Upper lobe of right lung (tissue), 1 donor: Measurements from ENCODE around the gene SCLY. TPM values are rescaled to one million over a fixed set of nuclear protein-coding genes. Genes with fewer than 3 reads are reported as not detected.

Experiments used
- ATAC-seq: fragments of 200-7000 bp; cut with Tn5 transposase; one replicate; pipeline ENCODE4 v1.9.1; 2020; ENCODE audit warnings: mild to moderate bottlenecking, moderate library complexity
- DNase-seq: peaks from one replicate; pipeline ENCODE4 v3.0.0-alpha.2; 2020
- H3K27ac ChIP-seq: fragments of 200-600 bp; one replicate; pipeline ENCODE4 v1.8.0; 2022
- H3K27me3 ChIP-seq: fragments of 200-600 bp; one replicate; pipeline ENCODE4 v1.8.0; 2022; ENCODE audit warnings: mild to moderate bottlenecking
- H3K36me3 ChIP-seq: fragments of 200-600 bp; one replicate; pipeline ENCODE4 v1.8.0; 2022
- H3K4me1 ChIP-seq: fragments of 200-600 bp; one replicate; pipeline ENCODE4 v1.8.0; 2022
- H3K4me3 ChIP-seq: fragments of 200-600 bp; one replicate; pipeline ENCODE4 v1.8.0; 2022; ENCODE audit warnings: mild to moderate bottlenecking
- H3K9me3 ChIP-seq: fragments of 200-600 bp; one replicate; pipeline ENCODE4 v1.8.0; 2022
- intact Hi-C: fragments of 100-400 bp; cut with DNase I; formaldehyde crosslinking; loops from one replicate; pipeline ENCODE4 v1.11.0; 2022
- total RNA-seq: library from RNA; stranded (reverse); fragmentation: NEBNext Ultra II Directional; extraction: Animal tissue kit (Norgen Biotek cat#: 25700); gene quantifications from one replicate; pipeline ENCODE4 v1.2.1, GENCODE V29; 2021
- TF ChIP-seq, protein P1 (sequence below): fragments of 200-600 bp; IDR thresholded peaks from one replicate; pipeline ENCODE4 v1.8.0; 2022; ENCODE audit warnings: antibody characterized with exemption
- donor health status: DM: no; HTN: yes; CAD: no; lungs with severe emphysema.

The SCLY gene
- total RNA-seq, 1 donor from 2014 or later = 13.0 TPM

DNA sequence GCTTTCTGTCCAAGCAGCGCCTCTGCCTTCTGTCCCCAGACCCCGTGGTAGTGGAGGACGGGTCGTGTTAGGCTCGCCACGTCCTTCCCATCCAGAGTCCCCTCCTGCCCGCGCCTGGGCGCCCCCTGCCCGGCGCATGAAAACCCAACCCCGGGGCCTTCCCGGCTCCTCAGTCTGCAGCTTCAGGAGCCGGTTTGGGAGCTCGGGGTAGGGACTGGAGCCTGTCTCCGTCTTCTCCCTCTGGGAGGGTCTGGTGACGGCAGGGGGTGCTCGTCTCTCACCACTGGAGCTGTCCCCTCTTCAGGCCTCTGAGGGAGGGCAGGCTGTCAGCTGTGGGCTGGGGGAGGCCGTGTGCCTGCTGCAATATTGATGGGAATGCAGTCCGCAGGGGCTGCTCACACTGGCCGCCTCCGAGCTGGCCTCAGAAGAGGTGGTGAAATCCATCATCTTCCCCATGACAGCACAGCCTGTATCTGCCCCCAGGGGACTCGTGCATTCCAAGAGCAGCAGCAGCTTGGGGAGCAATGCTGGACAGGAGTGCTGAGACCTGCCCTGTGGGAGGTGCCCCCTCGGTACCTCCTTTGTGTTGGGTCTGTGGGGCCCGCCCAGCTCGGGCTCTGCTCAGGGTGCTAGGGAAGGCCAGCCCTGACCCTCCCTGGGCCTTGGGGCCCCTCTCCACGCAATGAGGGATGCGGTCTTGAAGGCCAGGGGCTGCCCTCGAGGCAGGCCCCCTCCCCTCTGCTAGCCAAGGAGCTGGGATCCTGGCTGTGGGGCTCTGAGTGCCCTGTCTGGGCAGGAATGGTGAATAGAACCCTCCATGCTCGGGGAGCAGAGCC lies 59.9 kb downstream of the SCLY start:
- no peak for DNase-seq
- intact Hi-C loops = no loop called here
- ATAC-seq = no peak

DNA sequence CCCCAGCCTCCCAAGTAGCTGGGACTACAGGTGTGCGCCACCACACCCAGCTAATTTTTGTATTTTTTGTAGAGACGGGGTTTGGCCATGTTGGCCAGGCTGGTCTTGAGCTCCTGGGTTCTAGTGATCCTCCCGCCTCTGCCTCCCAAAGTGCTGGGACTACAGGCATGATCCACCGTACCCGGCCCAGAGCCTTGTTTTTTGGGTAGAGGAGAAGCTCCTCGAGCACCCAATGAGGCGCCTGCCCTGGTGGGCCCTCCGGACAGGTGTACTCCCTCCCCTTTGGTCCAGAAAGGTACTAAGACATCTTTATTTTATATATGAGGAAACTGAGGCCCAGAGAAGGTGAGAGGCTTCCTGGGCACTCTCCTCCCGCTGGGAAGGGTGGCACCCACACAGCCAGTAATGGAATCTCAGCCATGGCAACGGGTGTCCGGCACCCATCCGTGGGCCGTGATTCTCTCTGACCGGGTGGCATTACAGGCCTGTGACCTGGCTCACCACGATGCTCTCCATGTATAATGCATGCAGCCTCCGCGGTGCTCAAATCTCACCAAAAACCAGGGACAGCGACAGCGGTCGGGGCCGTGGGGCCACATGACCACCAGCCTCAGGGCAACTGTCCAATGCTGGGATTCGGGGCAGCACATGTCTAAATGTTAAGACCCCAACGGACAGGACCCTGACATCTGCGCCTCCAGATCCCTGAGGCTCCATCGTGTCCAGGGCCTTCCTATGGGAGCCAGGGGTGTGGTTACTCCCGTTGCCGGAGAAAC lies 60.9 kb downstream of the SCLY start:
- TF ChIP-seq, protein P1, sequence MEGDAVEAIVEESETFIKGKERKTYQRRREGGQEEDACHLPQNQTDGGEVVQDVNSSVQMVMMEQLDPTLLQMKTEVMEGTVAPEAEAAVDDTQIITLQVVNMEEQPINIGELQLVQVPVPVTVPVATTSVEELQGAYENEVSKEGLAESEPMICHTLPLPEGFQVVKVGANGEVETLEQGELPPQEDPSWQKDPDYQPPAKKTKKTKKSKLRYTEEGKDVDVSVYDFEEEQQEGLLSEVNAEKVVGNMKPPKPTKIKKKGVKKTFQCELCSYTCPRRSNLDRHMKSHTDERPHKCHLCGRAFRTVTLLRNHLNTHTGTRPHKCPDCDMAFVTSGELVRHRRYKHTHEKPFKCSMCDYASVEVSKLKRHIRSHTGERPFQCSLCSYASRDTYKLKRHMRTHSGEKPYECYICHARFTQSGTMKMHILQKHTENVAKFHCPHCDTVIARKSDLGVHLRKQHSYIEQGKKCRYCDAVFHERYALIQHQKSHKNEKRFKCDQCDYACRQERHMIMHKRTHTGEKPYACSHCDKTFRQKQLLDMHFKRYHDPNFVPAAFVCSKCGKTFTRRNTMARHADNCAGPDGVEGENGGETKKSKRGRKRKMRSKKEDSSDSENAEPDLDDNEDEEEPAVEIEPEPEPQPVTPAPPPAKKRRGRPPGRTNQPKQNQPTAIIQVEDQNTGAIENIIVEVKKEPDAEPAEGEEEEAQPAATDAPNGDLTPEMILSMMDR = no peak
- Histone ChIP-seq H3K4me3 (no peak overlapping the region), H3K27me3 (peaks cover 21% of the 10 kb centered on the region), H3K36me3 (no peaks in the 10 kb centered on the region), H3K9me3 (no peaks in the 10 kb centered on the region), H3K4me1 (no peaks in the 10 kb centered on the region), H3K27ac (no peak overlapping the region)
- intact Hi-C loops = no loop called here
- ATAC-seq (no peak), DNase-seq (no peak)

More for the DNA sequence above, 59.9 kb downstream of the SCLY start:
- H3K9me3 ChIP-seq = no peaks in the 10 kb centered on the region
- H3K36me3 ChIP-seq = no peaks in the 10 kb centered on the region
- H3K27ac ChIP-seq = no peak overlapping the region
- TF ChIP-seq, protein P1 = no peak
- H3K4me1 ChIP-seq = no peaks in the 10 kb centered on the region
- no peak overlapping the region for H3K4me3 ChIP-seq
- H3K27me3 ChIP-seq = peaks cover 23% of the 10 kb centered on the region

DNA sequence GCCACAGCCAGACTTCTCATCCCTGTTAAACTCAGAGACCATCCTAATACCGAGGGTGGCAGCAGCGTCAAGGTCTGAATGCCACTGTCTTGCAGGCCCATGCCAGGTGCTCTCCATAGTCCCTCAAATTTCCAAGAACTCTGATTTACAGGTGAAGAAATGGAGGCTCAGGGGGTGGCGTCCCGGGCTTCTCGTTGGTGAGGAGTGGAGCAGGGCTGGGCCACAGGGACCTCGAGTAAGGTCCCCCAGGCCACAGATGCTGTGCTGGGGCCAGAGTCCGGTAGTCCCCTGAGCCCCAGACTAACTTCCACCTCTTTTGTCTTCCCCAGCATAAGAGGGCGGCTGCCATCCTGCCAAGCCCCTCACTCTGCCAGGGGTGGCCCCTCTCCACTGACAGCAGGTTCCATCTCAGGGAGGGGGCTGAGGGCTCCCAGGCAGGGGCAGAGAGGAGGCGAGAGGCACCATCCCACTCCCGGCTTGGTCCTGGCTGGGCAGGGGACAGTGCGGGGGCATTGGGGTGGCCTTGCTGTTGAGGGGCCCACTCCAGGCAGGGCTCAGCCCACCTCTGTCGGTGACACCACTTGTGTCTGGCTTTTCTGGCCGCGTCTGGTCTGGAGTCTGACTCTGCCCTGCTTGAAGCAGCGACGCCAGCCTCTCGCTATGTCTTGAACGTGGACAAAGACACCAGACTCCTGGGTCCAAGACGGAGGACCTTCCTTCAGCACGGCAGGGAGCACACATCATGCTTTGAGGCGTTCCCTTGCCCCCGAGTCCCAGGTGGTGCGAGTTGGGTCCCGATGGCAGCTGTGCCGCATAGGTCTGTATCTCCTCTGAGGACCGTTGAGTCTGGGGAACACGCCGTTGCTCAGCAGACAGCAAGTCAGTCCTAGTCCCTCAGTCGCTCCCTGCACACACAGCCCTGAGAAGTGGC lies 61.8 kb downstream of the SCLY start:
- Histone ChIP-seq H3K36me3 (no peaks in the 10 kb centered on the region), H3K4me3 (no peak overlapping the region), H3K4me1 (no peaks in the 10 kb centered on the region), H3K9me3 (no peaks in the 10 kb centered on the region), H3K27ac (no peak overlapping the region), H3K27me3 (peaks cover 14% of the 10 kb centered on the region)
- TF ChIP-seq, protein P1 = no peak
- intact Hi-C loops = no loop called here
- no peak for ATAC-seq
- no peak for DNase-seq

DNA sequence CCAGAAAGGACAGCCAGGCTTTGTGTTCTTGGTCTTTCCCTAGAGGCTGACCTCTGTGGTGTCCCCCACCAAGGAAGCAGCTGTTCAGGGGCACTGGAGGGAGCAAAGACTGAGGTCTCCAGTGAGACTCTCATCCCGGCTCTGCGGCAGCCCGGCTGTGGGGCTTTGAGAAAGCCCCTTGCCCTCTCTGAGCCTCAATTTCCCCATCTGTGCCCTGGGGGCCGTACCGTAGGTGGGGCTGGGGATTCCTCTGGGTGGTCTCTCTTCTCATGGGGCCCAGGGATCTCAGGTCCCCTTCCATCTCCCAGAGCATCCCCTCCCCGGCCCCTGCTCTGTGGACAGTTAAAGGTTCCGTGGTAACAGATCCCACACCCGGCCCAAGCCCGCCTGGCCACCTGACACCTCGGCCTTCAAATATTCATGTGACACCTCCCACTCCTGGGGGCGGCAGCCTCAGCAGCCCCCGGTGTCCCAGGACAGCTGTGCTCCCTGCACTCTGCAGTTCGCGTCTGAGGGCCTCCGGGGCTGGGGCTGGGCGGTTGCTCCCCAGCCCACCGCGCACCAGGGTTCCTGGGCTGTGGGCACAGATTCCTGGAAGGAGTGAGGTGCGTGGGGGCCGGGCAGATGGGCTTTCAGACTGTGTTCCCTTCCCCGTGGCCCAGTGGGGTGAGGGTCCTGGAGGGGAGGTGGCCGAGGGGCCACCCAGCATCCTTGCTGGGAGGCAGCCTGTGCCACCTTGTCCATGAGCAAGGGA lies 62.6 kb downstream of the SCLY start:
- Histone ChIP-seq H3K27ac (no peak overlapping the region), H3K27me3 (peaks cover 11% of the 10 kb centered on the region), H3K4me1 (no peaks in the 10 kb centered on the region), H3K36me3 (no peaks in the 10 kb centered on the region), H3K9me3 (no peaks in the 10 kb centered on the region), H3K4me3 (no peak overlapping the region)
- intact Hi-C loops = no loop called here
- TF ChIP-seq, protein P1 = no peak
- ATAC-seq = no peak
- DNase-seq = no peak

DNA sequence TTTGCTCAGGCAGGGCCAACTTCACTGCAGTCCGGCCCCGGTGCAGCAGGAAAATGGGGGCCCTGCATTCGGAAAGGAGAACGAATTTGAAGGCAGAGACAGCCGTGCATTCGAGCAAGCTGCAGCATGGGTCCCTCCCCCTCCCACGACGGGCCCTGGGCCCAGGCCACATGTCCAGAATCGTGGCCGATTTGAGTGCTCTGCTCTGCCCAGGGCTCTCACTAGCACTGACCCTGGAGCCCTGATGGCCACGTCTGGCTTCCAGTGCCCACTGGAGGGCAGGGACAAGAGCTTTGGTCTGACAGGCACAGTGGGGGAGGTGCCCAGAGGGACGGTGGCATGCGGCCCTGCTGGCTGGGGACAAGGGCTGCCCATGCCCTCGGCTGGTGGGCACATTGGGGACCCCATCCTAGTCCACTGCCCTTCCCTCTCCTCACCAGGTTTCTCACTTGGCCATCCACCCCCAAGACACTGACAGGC lies 63.2 kb downstream of the SCLY start:
- no peak overlapping the region for H3K27ac ChIP-seq
- TF ChIP-seq, protein P1 = no peak
- intact Hi-C loops = no loop called here
- ATAC-seq (no peak), DNase-seq (no peak)
- H3K27me3 ChIP-seq = peaks cover 11% of the 10 kb centered on the region
- no peaks in the 10 kb centered on the region for H3K9me3 ChIP-seq
- no peak overlapping the region for H3K4me3 ChIP-seq
- H3K36me3 ChIP-seq = no peaks in the 10 kb centered on the region
- no peaks in the 10 kb centered on the region for H3K4me1 ChIP-seq
